WERI-Rb-1 (cell line): ENCODE measurements around the gene NECTIN3.

Experiments used
- DNase-seq: peaks from one replicate; pipeline ENCODE4 v3.0.0-alpha.2; 2020
- H3K27ac ChIP-seq: fragments of 250-450 bp; sonication (Bioruptor Pico); 2 replicates; pipeline ENCODE4 v1.5.1; 2020; ENCODE audit warnings: mild to moderate bottlenecking, moderate library complexity
- H3K27me3 ChIP-seq: fragments of 250-450 bp; sonication (Bioruptor Pico); 2 replicates; pipeline ENCODE4 v1.5.1; 2021; ENCODE audit warnings: mild to moderate bottlenecking, low read depth, moderate library complexity; ENCODE audit not compliant: insufficient read depth, severe bottlenecking
- H3K36me3 ChIP-seq: fragments of 250-450 bp; sonication (Bioruptor Pico); 2 replicates; pipeline ENCODE4 v1.5.1; 2020; ENCODE audit warnings: mild to moderate bottlenecking, moderate library complexity
- H3K4me3 ChIP-seq: 2 replicates; pipeline ENCODE4 v1.5.1; 2011; ENCODE audit warnings: low read depth, mild to moderate bottlenecking, control low read depth, low read length
- H3K9me3 ChIP-seq: fragments of 250-450 bp; sonication (Bioruptor Pico); 2 replicates; pipeline ENCODE4 v1.5.1; 2021; ENCODE audit warnings: mild to moderate bottlenecking, moderate library complexity; ENCODE audit not compliant: severe bottlenecking
- TF ChIP-seq, protein P1 (sequence below): IDR thresholded peaks from 2 replicates; pipeline ENCODE4 v1.5.1; 2011; ENCODE audit warnings: low read depth, mild to moderate bottlenecking, control low read depth, inconsistent platforms, low read length

Gene NECTIN3, protein sequence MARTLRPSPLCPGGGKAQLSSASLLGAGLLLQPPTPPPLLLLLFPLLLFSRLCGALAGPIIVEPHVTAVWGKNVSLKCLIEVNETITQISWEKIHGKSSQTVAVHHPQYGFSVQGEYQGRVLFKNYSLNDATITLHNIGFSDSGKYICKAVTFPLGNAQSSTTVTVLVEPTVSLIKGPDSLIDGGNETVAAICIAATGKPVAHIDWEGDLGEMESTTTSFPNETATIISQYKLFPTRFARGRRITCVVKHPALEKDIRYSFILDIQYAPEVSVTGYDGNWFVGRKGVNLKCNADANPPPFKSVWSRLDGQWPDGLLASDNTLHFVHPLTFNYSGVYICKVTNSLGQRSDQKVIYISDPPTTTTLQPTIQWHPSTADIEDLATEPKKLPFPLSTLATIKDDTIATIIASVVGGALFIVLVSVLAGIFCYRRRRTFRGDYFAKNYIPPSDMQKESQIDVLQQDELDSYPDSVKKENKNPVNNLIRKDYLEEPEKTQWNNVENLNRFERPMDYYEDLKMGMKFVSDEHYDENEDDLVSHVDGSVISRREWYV

DNA sequence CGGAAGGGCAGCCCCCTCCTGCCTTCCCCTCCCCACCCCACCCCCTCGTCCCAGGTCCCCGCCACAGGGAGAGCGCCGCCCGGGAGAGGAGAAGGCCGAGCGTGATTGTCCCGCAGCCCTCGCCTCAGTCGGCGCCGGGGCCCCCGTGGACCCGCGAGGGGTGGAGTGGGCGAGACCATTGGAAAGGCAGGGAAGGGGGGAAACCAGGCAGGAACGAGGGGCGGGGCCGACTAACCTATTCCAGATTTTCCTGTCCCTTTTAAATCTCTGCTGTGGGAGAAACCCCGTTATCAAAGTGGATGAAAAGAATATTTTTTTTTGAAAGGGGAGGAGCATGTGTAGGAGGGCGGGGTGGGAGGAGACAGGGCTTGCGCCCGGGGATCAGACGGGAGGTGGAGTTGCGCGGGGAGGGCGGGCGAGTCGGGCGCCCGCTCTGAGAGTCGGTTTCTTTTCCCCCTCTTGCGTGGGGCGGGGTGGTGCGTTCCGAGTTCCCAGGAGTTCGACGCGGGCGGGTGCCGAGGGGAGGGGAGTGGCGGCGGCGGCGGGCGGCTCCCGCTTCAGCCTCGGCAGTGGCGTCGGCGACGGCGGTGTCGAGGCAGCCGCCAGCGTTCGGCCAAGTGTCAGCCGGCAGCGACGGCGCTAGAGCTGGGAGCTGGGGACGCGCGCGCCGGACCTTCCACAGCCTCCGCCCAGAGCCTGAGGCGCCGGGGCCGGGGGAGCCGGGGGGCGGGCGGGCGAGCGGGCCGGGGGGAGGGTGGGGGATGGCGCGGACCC lies at the start of gene NECTIN3:
TSS of gene NECTIN3 (plus strand) at position 560 of the 774 bp plus-strand sequence. CDS start at position 762, 202 bp downstream.
- Histone ChIP-seq H3K27ac (peak within 1 kb of the TSS; percentile 78), H3K4me3 (peak within 1 kb of the TSS; percentile 73), H3K9me3 (no peaks in the 10 kb centered on the region), H3K36me3 (peaks cover 4% of the 10 kb centered on the region), H3K27me3 (no peaks in the 10 kb centered on the region)
- TF ChIP-seq, protein P1, sequence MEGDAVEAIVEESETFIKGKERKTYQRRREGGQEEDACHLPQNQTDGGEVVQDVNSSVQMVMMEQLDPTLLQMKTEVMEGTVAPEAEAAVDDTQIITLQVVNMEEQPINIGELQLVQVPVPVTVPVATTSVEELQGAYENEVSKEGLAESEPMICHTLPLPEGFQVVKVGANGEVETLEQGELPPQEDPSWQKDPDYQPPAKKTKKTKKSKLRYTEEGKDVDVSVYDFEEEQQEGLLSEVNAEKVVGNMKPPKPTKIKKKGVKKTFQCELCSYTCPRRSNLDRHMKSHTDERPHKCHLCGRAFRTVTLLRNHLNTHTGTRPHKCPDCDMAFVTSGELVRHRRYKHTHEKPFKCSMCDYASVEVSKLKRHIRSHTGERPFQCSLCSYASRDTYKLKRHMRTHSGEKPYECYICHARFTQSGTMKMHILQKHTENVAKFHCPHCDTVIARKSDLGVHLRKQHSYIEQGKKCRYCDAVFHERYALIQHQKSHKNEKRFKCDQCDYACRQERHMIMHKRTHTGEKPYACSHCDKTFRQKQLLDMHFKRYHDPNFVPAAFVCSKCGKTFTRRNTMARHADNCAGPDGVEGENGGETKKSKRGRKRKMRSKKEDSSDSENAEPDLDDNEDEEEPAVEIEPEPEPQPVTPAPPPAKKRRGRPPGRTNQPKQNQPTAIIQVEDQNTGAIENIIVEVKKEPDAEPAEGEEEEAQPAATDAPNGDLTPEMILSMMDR = no peak
- DNase-seq = peak; percentile 97

DNA sequence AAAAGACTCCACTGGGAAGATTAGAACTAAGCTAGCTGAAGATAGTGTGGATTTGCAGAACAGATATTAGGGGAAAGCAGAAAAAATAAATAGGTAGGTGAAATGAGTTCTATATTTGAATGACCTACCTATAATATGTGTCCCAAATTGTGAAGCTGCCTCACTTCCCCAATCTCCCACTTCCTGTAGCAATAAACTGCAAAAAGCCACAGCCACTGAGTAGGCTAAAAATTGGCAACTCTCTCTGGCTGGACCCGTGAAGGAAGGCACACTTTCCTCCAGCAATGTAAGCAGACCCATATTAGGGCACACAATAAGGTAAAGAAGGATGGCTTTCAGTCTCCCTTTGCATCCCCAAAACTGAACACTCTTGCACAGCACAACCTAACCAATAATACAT lies 43.7 kb upstream of the NECTIN3 start:
- no peak overlapping the region for H3K4me3 ChIP-seq
- TF ChIP-seq, protein P1 = no peak
- no peaks in the 10 kb centered on the region for H3K36me3 ChIP-seq
- no peaks in the 10 kb centered on the region for H3K9me3 ChIP-seq
- no peak overlapping the region for H3K27ac ChIP-seq
- no peak for DNase-seq
- no peaks in the 10 kb centered on the region for H3K27me3 ChIP-seq

DNA sequence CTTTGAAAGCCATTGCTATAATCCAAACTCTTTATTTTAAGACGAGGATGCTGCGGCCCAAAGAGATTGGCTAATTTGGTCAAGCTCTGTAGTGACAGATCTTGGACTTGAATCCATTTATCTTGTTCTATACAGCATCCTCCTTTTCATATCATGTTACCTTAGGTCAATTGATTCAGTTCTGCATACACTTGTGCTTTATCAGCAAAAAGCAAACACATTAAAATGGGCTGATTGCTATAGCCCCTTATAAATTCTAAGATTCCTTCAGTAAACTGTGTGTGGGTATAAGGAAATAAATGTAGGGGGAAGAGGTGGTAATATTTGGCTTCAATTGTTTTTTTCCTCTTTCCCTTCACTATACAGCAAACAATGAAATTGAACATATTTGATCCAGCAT lies 40.1 kb upstream of the NECTIN3 start:
- H3K9me3 ChIP-seq = no peaks in the 10 kb centered on the region
- no peak for DNase-seq
- TF ChIP-seq, protein P1 = no peak

DNA sequence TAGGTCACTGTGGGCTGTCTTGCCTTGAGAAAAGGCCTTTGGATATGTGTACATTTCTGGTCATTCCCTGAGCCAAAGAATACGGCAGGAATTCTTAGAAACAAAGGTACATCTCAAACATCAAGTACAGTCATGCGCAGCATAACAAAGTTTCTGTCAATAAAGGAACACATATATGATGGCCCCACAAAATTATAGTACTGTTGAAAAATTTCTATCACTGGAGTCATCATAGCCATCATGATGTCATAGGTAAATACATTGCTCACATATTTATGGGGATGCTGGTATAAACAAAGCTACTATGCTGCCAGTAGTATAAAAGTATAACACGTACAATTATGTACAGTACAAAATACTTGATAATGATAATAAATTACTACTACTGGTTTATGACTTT lies 38.9 kb upstream of the NECTIN3 start:
- no peaks in the 10 kb centered on the region for H3K36me3 ChIP-seq
- TF ChIP-seq, protein P1 = no peak

More for the DNA sequence above, 40.1 kb upstream of the NECTIN3 start:
- Histone ChIP-seq H3K27me3 (no peaks in the 10 kb centered on the region), H3K27ac (no peak overlapping the region), H3K4me3 (no peak overlapping the region), H3K36me3 (no peaks in the 10 kb centered on the region)

DNA sequence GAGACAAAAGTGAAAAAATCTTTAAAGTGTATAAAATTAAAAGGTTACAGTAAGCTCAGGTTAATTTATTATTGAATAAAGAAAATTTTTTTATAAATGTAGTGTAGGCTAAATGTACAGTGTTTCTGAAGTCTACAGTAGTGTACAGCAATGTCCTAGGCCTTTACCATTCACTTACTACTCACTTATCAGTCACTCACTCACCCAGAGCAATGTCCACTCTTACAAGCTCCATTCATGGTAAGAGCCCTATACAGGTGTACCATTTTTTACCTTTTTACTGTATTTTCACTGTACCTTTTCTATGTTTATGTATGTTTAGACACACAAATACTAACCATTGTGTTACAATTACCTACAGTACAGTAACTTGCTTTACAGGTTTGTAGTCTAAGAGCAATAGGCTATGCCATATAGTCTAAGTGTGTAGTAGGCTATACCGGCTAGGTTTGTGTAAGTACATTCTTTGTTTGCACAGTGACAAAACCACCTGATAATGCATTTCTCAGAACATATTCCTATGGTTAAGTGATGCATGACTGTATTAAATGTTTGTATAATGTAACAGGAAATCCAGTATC lies 38.1 kb upstream of the NECTIN3 start:
- no peaks in the 10 kb centered on the region for H3K36me3 ChIP-seq
- no peak for DNase-seq
- H3K9me3 ChIP-seq = no peaks in the 10 kb centered on the region
- no peak overlapping the region for H3K27ac ChIP-seq
- H3K4me3 ChIP-seq = no peak overlapping the region
- TF ChIP-seq, protein P1 = no peak
- no peaks in the 10 kb centered on the region for H3K27me3 ChIP-seq

More for the DNA sequence above, 38.9 kb upstream of the NECTIN3 start:
- no peak overlapping the region for H3K27ac ChIP-seq
- H3K4me3 ChIP-seq = no peak overlapping the region
- H3K9me3 ChIP-seq = no peaks in the 10 kb centered on the region
- no peak for DNase-seq
- H3K27me3 ChIP-seq = no peaks in the 10 kb centered on the region
